ENCODE data around the gene BATF.
"Not testable (repeated sequence)": the region's sequence is repeated elsewhere in the genome, so short reads cannot be mapped to it uniquely, and the experiment has no call there.

BATF gene, protein sequence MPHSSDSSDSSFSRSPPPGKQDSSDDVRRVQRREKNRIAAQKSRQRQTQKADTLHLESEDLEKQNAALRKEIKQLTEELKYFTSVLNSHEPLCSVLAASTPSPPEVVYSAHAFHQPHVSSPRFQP

DNA sequence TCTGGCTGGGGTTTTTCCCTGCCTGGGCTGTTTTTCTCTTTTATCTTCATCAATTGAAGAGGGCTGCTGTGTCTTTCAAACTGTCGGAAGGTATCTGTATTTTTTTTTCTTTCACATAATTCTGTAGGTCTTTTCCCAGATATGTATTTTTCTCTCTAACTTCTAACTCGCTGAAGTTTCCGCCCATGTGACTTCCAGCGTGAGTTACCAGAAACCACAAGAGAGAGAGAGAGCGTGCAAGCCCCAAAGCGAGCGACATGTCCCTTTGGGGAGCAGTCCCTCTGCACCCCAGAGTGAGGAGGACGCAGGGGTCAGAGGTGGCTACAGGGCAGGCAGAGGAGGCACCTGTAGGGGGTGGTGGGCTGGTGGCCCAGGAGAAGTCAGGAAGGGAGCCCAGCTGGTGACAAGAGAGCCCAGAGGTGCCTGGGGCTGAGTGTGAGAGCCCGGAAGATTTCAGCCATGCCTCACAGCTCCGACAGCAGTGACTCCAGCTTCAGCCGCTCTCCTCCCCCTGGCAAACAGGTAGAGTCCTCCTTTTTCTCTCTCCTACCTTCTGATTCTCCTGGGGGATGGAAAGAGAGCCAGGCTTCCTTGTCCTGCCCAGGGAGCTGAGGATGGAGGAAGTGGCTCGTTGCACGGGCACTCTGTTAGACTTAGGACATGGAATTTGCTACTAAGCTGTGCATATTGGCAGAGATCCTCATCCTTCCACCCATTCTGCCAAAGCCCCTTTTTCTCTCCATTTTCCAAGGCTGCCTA, at the start of gene BATF:
Gene BATF (plus strand): TSS at position 246 of the 759 bp plus-strand sequence. CDS start 214 bp downstream, at position 460.
- DNase-seq (ENCODE audit: low spot score): no peak

DNA sequence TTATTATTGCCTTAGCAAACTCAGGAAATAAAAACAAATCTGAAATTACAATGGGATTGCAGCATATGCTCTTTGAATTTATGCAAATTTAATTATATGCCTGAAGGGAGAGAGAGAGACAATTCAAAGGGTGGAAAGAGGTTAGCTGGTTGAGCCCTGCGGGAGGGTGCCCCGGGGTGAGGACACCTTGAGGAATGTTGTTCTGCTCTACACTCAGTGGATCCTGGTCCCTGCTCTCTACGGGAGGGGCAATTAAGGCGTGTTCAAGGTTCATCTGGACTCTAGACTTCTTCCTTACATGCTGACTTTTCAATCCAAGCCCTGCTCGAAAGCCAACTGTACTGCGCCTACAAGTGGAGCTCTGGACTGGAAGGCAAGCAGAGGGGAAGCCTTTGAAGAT, 48.1 kb upstream of the BATF start:
- not testable (repeated sequence) for DNase-seq (ENCODE audit: low spot score)

DNA sequence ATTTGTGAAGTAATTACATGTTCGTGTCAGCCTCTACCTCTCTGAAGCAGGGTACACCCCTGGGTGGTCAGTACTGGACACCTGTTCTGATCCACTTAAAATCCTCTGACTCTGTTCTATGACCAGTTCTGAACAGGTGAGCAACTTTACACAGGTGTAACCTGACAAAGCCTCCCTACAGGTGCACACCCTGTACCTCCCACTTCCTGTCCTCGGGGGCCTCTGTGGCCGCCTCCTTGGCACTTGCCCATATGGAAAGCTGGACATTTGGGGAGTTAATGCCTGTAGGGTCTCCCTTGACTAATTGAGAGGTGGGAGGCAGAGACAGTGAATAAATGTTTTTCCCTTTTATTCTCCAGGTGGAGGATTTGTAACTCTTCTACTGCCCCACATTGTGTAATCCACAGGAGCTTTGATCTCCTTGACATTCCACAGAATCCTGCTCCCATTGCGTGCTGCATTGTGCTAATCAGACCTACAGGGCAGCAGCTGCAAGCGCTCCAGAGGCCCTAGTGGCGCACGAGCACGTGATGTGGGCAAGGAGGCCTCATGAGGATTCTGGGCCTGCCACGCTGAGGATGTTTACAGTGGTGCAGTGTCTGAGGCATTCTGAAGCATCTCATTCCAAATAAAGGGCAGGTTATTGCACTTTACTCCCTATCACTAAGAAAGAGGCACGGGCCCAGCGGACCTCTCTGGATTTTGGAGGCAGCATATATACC, 45.8 kb upstream of the BATF start:
- DNase-seq (ENCODE audit: low spot score): no peak

DNA sequence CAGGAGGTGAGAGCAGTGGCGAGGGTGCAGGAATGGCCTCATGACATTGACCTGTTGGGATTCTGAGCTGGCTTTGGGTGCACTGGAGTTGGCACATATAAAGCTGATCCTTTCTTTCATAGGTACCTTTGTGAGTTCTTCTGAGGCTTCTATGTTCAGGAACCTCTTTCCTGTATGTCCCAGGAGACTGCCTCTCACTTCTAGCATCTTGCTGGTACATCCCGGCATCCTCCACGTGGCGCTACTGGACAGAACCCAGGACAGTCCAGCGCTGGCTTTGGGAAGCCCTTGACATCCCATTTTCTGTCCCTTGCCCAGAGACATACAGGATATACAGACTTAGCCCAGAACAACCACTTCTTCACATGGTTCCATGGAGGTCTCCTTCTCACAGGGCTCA, 44.4 kb upstream of the BATF start:
- no peak for DNase-seq (ENCODE audit: low spot score)

DNA sequence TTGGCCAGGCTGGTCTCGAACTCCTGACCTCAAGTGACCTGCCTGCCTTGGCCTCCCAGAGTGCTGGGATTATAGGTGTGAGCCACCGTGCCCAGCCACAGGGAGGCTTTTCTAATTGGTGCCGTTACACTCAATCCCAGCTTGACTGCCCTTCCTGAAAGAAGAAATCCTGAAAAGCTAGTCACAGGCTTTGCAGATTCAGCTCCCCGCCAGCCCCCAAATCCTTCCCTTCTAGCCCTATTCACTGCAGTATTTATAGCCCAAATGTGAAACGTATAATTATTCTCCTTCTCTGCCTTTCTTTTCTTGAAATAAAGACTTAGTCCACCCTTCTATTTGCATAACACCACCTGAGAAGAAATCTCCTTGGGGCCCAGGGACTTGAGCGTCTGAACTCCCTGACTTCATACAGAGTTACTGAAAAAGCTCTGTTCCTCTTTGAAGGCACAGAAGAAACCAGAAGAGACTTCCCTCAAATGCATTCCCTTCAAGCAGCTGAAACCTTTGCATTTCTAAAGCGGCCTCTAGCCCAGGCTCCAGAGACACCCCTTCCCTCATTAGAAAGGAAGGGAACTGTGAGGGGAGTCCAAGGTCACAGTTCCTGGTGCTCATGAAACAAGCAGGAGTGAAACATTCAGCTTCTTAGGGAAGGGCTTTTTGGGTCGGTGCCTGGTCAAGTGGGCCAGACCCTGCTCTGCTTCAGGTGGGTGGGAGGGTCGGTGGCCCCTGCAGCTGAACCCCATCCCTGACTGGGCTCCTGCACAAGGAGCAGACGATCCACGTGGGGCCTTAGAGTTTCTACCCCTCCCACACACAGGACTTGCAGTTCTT, 42.3 kb upstream of the BATF start:
- no peak for DNase-seq (ENCODE audit: low spot score)

DNA sequence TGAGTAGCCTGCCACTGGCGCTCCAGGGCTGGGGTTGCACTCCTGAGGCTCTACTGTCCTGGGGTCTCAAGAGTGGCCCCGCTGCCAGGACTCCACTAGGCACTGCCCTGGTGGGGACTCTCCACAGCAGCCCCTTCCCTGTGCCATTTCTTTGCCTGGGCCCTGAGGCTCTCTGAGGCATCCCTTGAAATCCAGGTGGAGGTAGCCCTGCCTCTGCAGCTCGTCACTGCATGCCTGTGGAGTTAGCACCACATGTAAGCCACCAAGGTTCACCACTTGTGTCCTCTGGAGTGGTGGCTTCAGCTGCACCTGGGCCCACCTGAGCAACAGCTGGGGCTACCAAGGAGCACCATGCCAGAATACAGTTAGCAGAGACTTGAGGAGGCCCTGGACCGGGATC, 39.9 kb upstream of the BATF start:
- no peak for DNase-seq (ENCODE audit: low spot score)

DNA sequence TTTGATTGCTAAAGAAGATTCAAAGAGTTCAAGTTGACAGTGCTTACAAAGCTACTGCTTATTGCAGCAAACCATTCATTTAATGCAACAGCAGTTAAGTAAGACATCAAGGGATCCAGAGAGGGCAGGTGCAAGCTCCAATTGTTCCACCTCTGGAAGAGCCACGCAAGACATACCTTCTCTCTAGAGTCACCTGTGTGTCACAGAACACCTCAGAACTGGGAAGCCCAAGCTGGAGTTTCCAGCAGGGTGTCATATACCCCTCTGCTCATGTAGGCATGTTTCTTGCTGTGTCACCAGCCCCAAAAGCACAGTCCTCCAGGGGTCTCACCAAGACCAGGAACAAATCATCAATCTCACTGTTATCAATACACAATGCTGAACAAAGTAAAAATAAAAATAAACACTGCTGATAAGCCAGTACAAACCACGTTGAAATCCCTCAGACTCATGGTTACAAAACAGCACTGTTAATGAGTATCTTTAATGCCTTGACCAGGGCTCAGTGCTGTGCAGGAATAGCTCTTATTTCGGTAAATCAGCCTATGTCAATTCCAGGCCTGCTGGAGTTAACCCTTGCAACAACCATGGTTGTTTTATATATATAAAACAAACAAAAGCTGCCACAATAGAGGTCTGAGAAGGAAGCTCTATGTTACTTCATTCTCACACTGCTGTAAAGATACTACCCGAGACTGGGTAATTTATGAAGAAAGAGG, 37.4 kb upstream of the BATF start:
- DNase-seq (ENCODE audit: low spot score): no peak

DNA sequence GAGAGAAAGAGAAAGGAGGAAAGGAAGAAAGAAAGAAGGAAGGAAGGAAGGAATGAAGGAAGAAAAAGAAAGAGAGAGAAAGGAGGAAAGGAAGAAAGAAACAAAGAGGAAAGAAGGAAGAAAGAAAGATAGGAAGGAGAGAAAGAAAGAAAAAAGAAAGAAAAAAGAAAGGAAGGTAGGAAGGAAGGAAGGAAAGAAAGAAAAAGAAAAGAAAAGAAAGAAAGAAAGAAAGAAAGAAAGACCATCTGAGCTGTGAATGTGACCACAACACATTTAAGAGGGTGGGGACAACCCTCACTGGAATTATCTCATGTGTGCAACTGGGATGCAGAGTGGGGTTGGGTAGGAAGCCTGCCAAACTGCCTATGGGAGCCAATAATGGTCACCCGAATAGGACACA, 36.0 kb upstream of the BATF start:
- no peak for DNase-seq (ENCODE audit: low spot score)

DNA sequence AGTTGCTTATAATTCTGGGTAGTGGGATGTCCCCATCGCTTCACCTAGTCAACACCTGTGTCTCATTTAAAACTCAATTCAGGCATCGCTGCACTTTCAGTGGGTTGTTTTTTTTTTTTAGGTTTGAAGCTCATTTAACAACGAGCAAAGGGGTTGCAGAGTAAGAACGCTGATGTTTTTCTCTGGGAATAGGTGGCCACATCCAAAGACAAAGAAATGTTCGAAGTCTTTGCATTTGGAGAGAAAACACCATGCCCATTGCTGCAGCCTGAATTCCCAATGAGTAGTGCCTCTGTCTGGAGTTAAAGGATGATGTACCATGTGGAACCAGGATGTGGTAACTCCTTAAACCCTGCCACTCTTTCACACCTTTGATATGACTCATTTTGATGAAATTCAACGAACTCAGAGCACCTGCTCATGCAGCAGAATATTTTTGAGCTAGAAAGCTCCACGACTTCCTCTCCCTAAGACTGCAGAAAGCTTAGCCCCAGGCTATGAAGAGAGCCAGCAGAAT, 35.1 kb upstream of the BATF start:
- no peak for DNase-seq (ENCODE audit: low spot score)

DNA sequence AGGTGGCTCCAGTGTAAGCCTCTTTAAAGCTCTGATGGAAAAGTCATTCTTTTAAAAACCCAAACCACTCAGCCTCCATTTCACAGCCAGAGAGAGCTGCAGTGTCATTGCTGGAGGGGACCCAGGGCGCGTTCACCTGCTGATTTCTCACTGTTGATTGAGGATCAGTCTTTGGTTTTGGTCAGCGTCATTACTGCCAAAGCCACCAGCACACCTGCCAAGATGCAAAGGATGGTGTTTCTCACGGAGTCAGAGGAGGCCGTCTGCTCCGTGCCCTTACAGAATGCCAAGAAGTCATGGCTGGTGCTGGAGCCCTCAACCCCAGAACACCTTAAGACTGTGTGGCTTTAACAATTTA, 32.8 kb upstream of the BATF start:
- DNase-seq (ENCODE audit: low spot score): no peak

DNA sequence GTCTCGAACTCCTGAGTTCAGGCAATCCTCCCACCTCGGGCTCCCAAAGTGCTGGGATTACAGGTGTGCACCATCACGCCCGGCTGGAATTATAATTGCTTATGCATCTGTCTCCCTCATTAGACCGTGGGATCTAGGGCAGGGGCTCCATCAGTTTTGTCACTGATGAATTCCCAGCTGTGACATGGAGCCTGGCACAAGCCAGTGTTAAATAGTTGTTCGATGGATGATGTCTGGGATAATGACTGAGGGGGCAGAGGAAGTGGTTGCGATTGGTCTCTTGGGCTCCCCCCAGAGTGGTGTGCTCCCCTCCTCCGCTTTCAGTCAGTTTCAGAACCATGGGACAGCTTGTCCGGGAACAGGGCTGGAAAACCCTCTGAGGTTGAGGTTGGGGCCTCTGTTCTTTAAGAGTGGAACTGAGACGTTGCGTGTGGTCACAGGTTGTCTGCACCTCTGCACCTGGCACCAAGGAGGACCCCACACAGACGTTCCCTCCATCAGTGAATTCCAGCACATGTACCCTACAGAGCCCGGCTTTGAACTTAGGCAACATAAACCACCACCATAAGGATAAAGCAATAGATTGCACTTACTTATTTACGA, 30.8 kb upstream of the BATF start:
- DNase-seq (ENCODE audit: low spot score): no peak

DNA sequence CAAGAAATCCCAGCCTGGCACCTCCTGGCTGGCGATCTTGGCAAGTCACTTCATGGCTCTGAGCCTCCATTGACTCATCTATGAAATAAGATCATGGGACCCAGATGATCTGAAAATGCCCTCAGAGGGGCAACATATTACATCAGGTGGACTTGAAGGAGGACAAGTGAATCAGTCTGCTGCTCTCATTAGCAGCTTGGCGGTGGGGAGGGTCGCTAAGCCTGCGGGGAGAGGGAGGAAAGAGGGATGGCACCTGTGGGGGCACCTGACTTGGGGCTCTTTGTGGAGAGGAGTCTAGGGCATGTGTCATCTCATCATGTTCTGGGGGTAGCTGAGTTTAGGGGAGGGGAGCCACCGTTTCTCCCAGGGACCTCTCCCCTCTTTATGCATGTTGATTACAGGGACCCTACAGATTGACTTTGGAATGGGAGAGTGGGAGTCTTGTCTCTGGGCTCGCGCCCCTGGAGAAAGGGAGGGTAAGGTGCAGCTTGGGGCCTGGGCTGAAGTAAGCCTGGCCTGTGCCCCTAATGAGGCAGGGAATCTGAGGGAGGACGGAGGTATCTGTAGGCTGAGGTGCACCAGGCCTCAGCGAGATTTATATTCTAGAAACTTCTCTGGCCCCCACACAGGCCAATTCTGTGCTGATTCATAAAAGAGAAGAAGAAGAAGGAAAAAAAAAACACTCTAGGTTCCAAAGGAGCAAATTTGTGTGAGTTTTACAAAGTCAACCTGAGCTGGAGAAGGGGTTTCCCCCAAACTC, 29.3 kb upstream of the BATF start:
- DNase-seq (ENCODE audit: low spot score): no peak

DNA sequence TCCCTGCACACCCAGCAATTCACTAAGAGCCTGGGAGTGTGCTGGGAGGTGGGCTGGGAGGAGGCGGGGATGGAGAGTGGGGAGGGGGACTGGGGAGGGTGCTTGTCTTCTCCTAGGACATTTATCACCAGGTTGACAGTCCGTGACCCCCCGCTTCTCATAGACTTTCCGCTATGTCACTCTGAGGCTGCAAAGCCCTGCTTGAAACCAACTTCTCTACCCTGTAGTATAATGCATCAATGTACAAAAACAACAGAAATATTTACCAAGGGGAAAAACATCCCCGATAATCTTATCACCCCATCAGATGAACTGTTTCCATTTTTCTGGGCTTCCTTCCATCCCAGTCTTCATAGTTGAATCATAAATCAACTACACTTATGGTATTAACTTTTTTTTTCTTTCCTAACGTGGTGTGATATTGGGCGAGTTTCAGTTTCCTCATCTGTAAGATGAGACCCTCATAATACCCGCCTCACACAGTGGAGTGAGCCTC, 28.6 kb upstream of the BATF start:
- no peak for DNase-seq (ENCODE audit: low spot score)

DNA sequence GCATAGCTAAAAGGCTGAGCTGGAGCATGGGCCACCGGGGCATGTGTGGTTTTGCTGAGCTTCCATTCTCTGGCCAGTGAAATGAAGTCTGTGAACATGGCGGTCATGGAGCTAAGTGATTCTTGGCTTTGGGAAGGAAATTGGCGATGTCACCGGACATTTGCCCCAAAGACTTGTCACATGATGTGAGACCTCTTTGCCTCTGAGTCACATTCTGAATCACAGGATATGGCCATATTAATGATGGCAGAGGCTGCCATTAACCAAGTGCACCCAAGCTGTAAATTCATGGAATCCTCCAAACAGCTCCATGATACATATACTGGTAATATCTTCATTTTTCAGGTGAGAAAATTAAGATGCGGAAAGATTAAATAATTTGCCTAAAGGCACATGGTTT, 27.4 kb upstream of the BATF start:
- no peak for DNase-seq (ENCODE audit: low spot score)

DNA sequence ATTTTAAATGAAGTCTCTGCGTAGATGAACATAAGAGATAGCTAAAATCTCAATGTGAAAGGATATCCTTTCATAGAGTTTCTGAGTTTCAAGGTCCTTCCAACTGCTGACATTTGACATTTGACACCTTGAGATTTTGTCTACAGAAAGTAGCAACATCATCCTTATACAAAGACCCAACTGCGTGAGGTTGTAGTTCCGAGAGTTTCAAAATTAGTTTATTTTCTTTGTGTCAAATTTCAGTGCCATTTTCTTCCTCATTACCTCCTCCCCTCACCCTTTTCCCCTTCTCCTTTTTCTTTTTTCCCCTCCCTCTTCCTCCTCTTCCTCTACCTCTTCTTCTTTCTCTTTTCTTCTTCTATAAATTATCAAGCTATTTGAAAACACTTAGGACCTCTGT, 26.9 kb upstream of the BATF start:
- DNase-seq (ENCODE audit: low spot score): no peak

DNA sequence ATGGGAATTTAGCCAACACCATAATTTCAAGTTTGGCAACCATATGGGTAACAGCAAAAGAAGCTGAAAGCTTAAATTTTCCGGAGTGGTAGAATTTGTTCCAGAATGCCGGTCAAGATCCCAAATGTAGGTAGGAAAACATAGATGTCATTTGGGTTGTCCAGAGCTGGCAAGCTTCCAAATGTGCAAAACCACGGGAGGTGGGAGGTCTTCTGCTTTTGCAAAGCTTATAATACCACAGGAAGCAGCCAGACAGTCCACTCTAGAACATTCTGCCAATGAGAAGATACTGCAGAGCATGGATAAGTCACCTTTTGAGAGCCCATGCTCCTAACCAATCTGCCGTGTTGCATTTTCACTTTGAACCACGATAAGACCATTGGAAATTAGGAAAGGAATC, 26.4 kb upstream of the BATF start:
- DNase-seq (ENCODE audit: low spot score): no peak

DNA sequence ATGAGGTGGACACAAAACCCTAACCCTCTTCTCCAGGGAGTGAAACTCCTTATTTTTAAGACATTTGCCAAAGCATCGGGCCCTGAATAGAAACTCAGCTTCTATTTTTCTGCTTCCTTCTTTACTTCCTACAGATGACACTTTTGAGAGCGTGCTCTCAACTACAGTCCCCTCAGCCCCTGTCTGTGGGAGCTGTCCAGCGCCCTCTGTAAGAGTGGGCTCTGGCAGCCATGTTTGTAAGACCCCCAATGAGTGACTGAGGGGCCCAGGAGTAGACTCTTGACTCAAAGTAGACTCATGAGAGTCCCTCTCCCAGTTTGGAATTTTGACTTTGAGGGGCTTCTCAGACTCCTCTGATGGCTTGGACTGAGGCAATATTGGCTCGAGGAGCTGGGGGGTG, 25.5 kb upstream of the BATF start:
- no peak for DNase-seq (ENCODE audit: low spot score)

DNA sequence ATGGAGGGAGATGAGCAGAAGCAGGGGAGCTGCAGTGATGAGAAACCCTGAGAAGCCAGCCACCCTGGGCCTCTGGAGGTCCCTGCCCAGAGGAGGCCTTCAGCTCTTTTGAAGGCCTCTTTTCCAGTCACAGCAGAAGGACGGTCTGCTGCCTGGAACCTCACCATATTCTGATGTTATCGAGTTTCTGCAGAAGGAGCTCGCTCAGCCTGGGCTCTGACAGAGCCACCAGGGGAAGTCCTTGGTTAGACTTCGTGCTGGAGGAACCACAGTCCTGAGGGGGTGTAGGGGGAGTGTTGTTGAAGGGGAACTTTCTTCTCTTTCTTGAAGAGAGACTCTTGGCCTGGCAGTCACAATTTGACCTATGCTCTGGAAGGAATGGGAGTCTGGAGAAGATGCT, 25.1 kb upstream of the BATF start:
- DNase-seq (ENCODE audit: low spot score): no peak

DNA sequence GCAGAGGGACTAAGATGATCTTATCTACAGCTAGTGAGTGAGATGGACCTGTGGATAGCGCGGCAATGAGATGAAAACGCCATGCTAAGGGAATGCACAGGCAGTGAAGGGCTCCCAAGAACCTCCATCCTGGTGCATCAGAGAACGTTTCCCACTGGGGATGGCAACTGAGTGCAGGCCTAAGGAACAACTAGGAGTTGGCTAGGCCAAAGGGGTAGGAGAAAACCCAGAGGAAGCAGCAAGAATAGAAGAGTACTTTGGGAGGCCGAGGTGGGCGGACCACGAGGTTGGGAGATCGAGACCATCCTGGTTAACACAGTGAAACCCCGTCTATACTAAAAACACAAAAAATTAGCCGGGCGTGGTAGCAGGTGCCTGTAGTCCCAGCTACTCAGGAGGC, 24.6 kb upstream of the BATF start:
- DNase-seq (ENCODE audit: low spot score): no peak

DNA sequence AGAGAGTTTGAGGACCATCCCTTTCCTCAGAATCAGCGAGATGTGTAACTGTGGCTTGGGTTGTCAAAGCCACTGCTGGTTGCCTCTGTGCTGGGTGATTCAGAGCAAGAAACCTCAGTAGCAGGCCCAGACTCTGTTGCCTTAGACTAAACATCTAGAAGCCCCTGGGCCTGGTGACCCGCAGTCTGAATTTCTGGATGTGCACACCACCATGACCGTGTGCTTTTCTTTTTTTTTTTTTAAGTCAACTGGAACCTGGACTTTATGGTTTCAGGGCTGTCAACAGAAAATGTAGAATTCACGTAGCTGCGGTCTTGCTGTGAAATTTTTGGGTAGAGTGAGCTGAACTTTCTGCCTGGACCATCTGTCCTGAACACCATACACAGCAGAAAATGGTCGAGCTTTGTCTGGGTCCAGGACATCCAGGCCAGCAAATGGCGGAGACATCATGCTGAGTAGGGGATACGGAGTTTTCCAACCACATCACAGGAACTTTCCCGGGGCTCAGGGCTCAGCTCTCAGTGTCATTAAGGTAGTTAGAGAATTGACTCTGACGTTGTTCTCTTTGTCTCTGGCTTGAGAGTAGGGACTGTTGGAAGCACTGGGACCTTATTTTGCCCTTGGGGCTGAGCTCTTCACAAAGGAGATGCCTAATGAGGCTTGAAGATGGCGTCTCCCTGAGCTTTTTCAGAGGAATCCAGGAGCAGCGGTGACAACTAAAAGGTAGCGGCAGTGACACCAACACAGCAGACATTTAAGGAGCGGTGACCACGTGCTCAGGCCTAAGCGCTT, 23.0 kb upstream of the BATF start:
- no peak for DNase-seq (ENCODE audit: low spot score)

All from HuH-7 (cell line).